ENCODE results near the gene NTF3.

Gene NTF3

GRCh38 chr12:5430641-5431603, 986 bp upstream of the NTF3 start:
- no peak for DNase-seq (ENCODE audit: low read depth in 3 of 3)

- no peak for DNase-seq (ENCODE audit: low read depth in 3 of 3)
Measured at GRCh38 chr12:5433081-5433844, 1.4 kb downstream of the NTF3 start.

GRCh38 chr12:5433845-5434646, 2.1 kb downstream of the NTF3 start:
- no peak for DNase-seq (ENCODE audit: low read depth in 3 of 3)

GRCh38 chr12:5434647-5435560, 3.0 kb downstream of the NTF3 start:
- no peak for DNase-seq (ENCODE audit: low read depth in 3 of 3)

- no peak for DNase-seq (ENCODE audit: low read depth in 3 of 3)
Measured at GRCh38 chr12:5437182-5437583, 5.3 kb downstream of the NTF3 start.

- no peak for DNase-seq (ENCODE audit: low read depth in 3 of 3)
Measured at GRCh38 chr12:5437589-5437988, 5.7 kb downstream of the NTF3 start.

GRCh38 chr12:5438671-5439200, 6.8 kb downstream of the NTF3 start:
- DNase-seq (ENCODE audit: low read depth in 3 of 3): no peak

- no peak for DNase-seq (ENCODE audit: low read depth in 3 of 3)
Measured at GRCh38 chr12:5439371-5439771, 7.5 kb downstream of the NTF3 start.

GRCh38 chr12:5439788-5440300, 7.9 kb downstream of the NTF3 start:
- no peak for DNase-seq (ENCODE audit: low read depth in 3 of 3)

GRCh38 chr12:5440978-5441377, 9.1 kb downstream of the NTF3 start:
- DNase-seq (ENCODE audit: low read depth in 3 of 3): no peak

GRCh38 chr12:5441497-5442236, 9.8 kb downstream of the NTF3 start:
- no peak for DNase-seq (ENCODE audit: low read depth in 3 of 3)

- DNase-seq (ENCODE audit: low read depth in 3 of 3): no peak
Measured at GRCh38 chr12:5442251-5443006, 10.5 kb downstream of the NTF3 start.

- no peak for DNase-seq (ENCODE audit: low read depth in 3 of 3)
Measured at GRCh38 chr12:5444520-5444919, 12.6 kb downstream of the NTF3 start.

- DNase-seq (ENCODE audit: low read depth in 3 of 3): no peak
Measured at GRCh38 chr12:5447320-5447719, 15.4 kb downstream of the NTF3 start.

GRCh38 chr12:5451251-5451650, 19.3 kb downstream of the NTF3 start:
- no peak for DNase-seq (ENCODE audit: low read depth in 3 of 3)

- no peak for DNase-seq (ENCODE audit: low read depth in 3 of 3)
Measured at GRCh38 chr12:5452569-5452968, 20.7 kb downstream of the NTF3 start.

- DNase-seq (ENCODE audit: low read depth in 3 of 3): no peak
Measured at GRCh38 chr12:5453466-5453865, 21.6 kb downstream of the NTF3 start.

- no peak for DNase-seq (ENCODE audit: low read depth in 3 of 3)
Measured at GRCh38 chr12:5455045-5455444, 23.1 kb downstream of the NTF3 start.

- no peak for DNase-seq (ENCODE audit: low read depth in 3 of 3)
Measured at GRCh38 chr12:5456030-5456429, 24.1 kb downstream of the NTF3 start.
